Karpas-422 (cell line): ENCODE data around the gene CAPN12. TPM values are rescaled to one million over a fixed set of nuclear protein-coding genes. Genes with fewer than 3 reads are reported as not detected.
A peak's percentile ranks its signal among the peaks of the same experiment; 100 is the strongest.
"Not testable (repeated sequence)": the region's sequence is repeated elsewhere in the genome, so short reads cannot be mapped to it uniquely, and the experiment has no call there.

Source experiments
- DNase-seq: peaks from one replicate; pipeline ENCODE4 v3.0.0-alpha.2; 2015
- H2AFZ ChIP-seq: fragments of 200-600 bp; sonication (generic); 2 replicates; pipeline ENCODE4 v1.6.1; 2014; ENCODE audit warnings: antibody characterized with exemption, low read length, mixed read lengths
- H3K27ac ChIP-seq: fragments of 200-600 bp; sonication (generic); 2 replicates; pipeline ENCODE4 v1.5.1; 2014; ENCODE audit warnings: mild to moderate bottlenecking, low read length, moderate library complexity
- H3K27me3 ChIP-seq: fragments of 200-600 bp; sonication (generic); 2 replicates; pipeline ENCODE4 v1.6.1; 2014; ENCODE audit warnings: low read length, mixed read lengths
- H3K36me3 ChIP-seq: fragments of 200-600 bp; sonication (generic); 2 replicates; pipeline ENCODE4 v1.6.1; 2014; ENCODE audit warnings: low read length, mixed read lengths; ENCODE audit not compliant: insufficient read depth
- H3K4me1 ChIP-seq: fragments of 200-600 bp; sonication (generic); 2 replicates; pipeline ENCODE4 v1.6.1; 2014; ENCODE audit warnings: mild to moderate bottlenecking, low read length, mixed read lengths
- H3K4me2 ChIP-seq: fragments of 200-600 bp; sonication (generic); 2 replicates; pipeline ENCODE4 v1.6.1; 2014; ENCODE audit warnings: low read length, low read depth, mild to moderate bottlenecking; ENCODE audit not compliant: poor library complexity, severe bottlenecking
- H3K4me3 ChIP-seq: fragments of 200-600 bp; sonication (generic); 2 replicates; pipeline ENCODE4 v1.5.1; 2014; ENCODE audit warnings: mild to moderate bottlenecking, antibody characterized with exemption, low read length, mixed read lengths
- H3K79me2 ChIP-seq: fragments of 200-600 bp; sonication (generic); 2 replicates; pipeline ENCODE4 v1.6.1; 2014; ENCODE audit warnings: mild to moderate bottlenecking, low read length, mixed read lengths
- H3K9ac ChIP-seq: fragments of 200-600 bp; sonication (generic); 2 replicates; pipeline ENCODE4 v1.6.0; 2014; ENCODE audit warnings: low read length
- H3K9me2 ChIP-seq: fragments of 200-600 bp; sonication (generic), shearing (Covaris generic); replicated peaks from 2 replicates; pipeline ENCODE4 v1.6.0; 2014; ENCODE audit warnings: mild to moderate bottlenecking, low read length, moderate library complexity; ENCODE audit not compliant: insufficient read depth
- H3K9me3 ChIP-seq: fragments of 300-700, 200-600 bp; sonication (generic); 2 replicates; pipeline ENCODE4 v1.6.1; 2014; ENCODE audit warnings: low read length, mixed read lengths
- H4K20me1 ChIP-seq: fragments of 200-600 bp; sonication (generic); 2 replicates; pipeline ENCODE4 v1.6.1; 2014; ENCODE audit warnings: mild to moderate bottlenecking, antibody characterized with exemption, low read length, low read depth; ENCODE audit not compliant: insufficient read depth
- total RNA-seq: library from RNA; depleted of rRNA; stranded (reverse); fragments of >200 nt; shearing (Covaris generic); gene quantifications from 2 replicates; pipeline ENCODE4 v1.2.3, GENCODE V29; 2014; ENCODE audit warnings: low replicate concordance

CAPN12 gene
- total RNA-seq, 1 experiment from 2014 or later = not detected

DNA sequence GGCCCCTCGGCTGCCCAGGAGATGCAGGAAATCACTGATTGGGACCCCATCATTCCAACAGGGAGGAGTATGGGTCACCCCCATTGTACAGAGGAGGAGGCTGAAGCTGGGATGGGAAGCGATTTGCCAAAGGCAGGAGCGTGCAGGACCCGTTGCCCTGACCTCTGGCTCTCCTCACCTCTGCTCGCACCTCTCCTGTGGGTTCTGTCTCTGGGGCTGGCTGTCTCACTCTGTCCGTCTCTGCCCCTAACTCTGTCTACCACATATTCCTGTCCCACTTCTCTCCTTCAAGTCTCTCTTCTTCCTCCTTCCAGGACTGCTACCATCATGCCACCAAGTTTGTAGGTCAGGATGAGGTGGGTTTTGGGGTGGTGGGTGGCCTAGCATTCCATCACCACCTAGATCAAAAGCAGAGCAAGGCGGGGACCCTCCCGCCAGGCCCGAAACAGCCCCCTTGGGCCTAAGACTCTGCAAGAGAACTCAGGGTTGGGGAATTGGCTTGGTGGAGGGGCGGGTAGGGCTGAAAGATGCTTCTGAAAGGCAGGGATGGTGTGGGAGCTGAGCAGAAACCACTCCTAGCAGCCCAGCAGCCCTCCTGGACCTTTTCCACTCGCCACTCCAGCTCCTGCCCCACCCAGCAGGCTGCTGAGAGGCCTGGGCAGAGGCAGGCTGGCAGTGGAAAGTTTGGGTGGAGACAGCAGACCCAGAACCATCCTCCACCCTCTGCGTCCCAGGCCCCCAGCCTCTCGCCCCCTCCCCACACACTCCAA is 30.1 kb upstream of the CAPN12 start:
- Histone ChIP-seq H3K79me2 (no peaks in the 10 kb centered on the region), H3K36me3 (no peaks in the 10 kb centered on the region), H3K4me2 (no peak overlapping the region), H3K9ac (no peak overlapping the region), H3K9me3 (no peaks in the 10 kb centered on the region), H3K27ac (no peak overlapping the region), H4K20me1 (no peaks in the 10 kb centered on the region), H2AFZ (no peak overlapping the region), H3K4me3 (no peak overlapping the region), H3K9me2 (no peaks in the 10 kb centered on the region), H3K4me1 (no peaks in the 10 kb centered on the region), H3K27me3 (no peaks in the 10 kb centered on the region)
- no peak for DNase-seq

DNA sequence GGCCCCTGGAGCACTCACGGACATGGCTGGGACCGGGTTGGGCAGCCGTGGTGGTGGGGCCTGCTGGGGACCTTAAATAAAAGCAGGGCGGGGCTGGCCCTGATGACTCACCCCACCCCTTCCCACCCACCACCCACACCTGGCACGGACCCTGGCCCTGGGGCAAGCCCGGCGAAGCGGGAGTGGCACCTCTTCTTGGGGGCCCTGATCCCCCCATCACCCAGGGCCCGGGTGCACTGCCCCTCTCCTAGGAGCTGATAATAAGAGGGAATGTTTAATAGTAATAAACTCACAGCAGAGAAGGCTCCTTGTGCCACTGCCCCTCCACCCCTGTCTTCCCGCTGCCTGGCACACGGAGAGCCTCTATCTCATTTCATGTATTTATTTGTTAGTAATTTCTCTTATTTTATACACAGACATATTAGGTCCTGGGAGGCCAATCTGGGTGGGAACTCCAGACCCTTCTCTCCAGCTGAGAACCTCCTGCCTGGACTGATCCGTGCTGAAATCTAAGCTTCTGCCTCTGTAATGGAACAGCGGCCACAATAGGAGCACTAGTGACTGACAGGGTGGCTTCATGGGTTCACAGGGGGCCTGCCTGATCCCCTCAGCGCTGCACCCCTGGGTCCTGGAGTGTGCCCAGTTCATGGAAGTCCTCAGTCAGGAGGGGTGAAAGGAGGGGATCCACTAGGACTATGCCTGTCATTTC is 29.3 kb upstream of the CAPN12 start, which contains the start of gene LGALS7:
TSS of gene LGALS7 (minus strand) at position 49 of the 709 bp plus-strand sequence. CDS start at position 24, 25 bp downstream.
- Histone ChIP-seq H3K27me3 (no peaks in the 10 kb centered on the region), H2AFZ (no peak within 1 kb of the TSS), H3K79me2 (no peaks in the 10 kb centered on the region), H3K4me2 (no peak within 1 kb of the TSS), H3K9me2 (no peaks in the 10 kb centered on the region), H4K20me1 (no peaks in the 10 kb centered on the region), H3K27ac (no peak within 1 kb of the TSS), H3K9me3 (no peaks in the 10 kb centered on the region), H3K4me3 (no peak within 1 kb of the TSS), H3K4me1 (no peaks in the 10 kb centered on the region), H3K9ac (no peak within 1 kb of the TSS), H3K36me3 (no peaks in the 10 kb centered on the region)
- no peak for DNase-seq

GRCh38 chr19:38771569-38771968 is 27.3 kb upstream of the CAPN12 start:
- not testable (repeated sequence) for H3K4me2 ChIP-seq, DNase-seq, H2AFZ ChIP-seq, H3K9me2 ChIP-seq, H3K79me2 ChIP-seq, H3K27me3 ChIP-seq, H3K36me3 ChIP-seq, H3K4me1 ChIP-seq, H4K20me1 ChIP-seq, H3K9ac ChIP-seq, H3K4me3 ChIP-seq, H3K9me3 ChIP-seq, H3K27ac ChIP-seq

DNA sequence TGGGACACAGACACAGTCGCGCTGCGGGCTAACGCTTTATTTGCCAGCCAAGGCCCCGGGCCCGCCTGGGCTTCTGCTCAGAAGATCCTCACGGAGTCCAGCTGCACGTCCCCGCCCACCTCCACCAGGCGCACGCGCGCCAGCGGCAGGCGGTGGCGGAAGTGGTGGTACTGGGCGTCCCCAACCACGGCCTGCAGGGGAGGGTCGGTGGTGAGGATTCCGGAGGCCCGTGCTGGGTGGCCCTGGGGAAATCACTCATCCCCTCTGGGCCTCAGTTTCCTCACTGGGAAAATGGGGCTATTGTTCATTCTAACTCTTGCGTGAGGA is 26.6 kb upstream of the CAPN12 start:
- DNase-seq, H3K4me3 ChIP-seq, H2AFZ ChIP-seq: not testable (repeated sequence)

DNA sequence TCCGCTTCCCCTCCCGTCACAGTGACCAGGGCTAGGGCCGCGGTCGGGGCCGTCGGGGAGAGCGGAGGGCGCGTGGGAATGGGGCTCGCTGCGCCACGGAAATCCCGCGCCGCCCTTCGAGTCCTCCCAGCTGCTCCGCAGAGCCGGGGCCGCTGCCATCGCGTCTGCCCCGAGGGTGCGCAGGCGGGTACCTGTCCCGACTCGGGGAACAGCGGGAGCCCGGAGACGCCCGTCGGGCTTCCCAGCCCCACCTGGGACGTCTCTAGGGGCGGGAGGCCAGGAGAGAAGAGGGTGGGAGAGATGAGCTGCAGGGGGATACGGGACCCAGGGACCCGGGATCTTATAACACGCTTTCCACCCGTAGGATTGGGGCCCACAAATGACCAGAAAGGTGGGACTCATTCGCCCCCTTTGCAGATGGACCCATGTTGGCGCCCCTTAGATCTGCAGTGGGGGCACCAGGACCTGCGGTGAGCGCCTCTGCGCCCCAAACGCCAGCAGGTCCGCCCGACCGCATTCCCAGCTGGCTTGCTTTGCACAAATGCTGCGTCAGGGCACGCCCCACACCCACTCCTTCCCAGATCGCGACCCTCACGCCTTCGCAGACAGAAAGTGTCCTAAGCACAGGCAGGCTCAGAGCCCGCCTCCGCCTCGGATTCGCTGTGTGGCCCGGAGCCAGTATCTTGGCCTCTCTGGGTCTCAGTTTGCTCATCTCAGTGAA is 26.1 kb upstream of the CAPN12 start:
- H3K27me3 ChIP-seq, H3K79me2 ChIP-seq, H3K9ac ChIP-seq, DNase-seq, H3K4me1 ChIP-seq, H3K4me3 ChIP-seq, H3K27ac ChIP-seq, H2AFZ ChIP-seq, H3K4me2 ChIP-seq, H3K36me3 ChIP-seq, H3K9me2 ChIP-seq, H3K9me3 ChIP-seq, H4K20me1 ChIP-seq: not testable (repeated sequence)

More for the DNA sequence above, 26.6 kb upstream of the CAPN12 start:
- H3K79me2 ChIP-seq, H3K4me2 ChIP-seq, H3K27ac ChIP-seq, H3K36me3 ChIP-seq, H3K27me3 ChIP-seq, H4K20me1 ChIP-seq, H3K4me1 ChIP-seq, H3K9me3 ChIP-seq, H3K9ac ChIP-seq, H3K9me2 ChIP-seq: not testable (repeated sequence)

DNA sequence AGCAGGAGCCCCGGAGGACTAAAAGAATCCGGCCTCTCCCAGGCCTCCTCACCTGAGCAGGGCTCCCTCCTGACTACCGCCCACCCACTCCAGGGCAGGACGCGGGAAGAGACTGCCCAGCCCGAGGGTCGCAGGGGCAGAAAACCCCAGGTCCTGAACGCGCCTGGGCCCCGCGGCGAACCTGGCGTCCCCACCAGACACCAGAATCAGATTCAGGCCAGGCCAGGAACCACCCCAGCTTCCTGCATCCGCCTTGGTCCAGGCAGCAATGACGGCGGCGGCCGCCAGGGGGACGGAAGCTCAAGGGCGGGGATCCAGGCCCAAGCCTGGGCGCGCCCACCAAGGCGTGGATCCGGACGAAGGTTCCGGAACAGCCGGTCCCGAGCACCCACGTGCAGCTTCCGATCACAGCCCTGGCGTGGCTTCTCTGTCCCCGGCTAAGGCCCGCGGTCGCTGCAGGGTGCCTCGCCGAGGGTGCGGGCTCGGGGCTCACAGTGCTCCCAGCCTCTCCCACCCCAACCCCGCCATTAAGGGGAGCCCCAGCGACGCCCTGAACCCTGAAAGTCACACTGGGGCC is 25.4 kb upstream of the CAPN12 start:
- no peaks in the 10 kb centered on the region for H3K9me2 ChIP-seq
- peak overlapping the region; percentile 41; the same call in 1 of the 2 replicates for H3K9ac ChIP-seq
- no peaks in the 10 kb centered on the region for H3K79me2 ChIP-seq
- H3K4me1 ChIP-seq = no peaks in the 10 kb centered on the region
- H3K4me3 ChIP-seq = no peak overlapping the region
- H4K20me1 ChIP-seq = no peaks in the 10 kb centered on the region
- 0 out of 2 replicates have a peak overlapping the region, but pooled peaks have one; percentile 25 for H2AFZ ChIP-seq
- no peaks in the 10 kb centered on the region for H3K36me3 ChIP-seq
- peak; percentile 64 for DNase-seq
- no peak overlapping the region for H3K4me2 ChIP-seq
- H3K9me3 ChIP-seq = no peaks in the 10 kb centered on the region
- H3K27me3 ChIP-seq = no peaks in the 10 kb centered on the region
- H3K27ac ChIP-seq = no peak overlapping the region

DNA sequence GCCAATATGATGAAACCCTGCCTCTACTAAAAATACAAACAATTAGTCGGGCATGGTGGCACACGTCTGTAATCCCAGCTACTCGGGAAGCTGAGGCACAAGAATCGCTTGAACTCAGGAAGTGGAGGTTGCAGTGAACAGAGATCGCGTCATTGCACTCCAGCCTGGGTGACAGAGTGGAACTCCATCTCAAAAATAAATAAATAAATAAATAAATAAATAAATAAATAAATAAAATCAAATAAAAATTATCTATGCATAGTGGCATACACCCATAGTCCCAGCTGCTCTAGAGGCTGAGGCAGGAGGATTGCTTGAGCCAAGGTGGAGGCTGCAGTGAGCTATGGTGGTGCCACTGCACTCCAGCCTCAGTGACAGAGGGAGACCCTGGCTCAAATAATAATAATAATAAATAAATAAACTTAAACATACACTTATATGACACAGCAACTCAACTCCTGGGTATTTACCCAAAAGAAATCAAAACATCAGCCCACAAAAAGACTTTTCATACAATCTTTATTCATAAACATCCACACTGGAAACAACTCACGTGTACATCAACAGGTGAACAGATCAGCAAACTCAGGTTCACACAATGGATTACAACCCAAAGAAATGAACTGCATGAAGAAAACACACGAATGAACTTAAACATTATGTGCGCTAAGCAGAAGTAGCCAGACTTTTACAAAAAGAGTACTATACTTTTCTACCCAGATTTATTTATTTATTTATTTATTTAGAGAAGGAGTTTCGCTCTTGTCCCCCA is 22.2 kb upstream of the CAPN12 start:
- Histone ChIP-seq H3K79me2 (no peaks in the 10 kb centered on the region), H4K20me1 (no peaks in the 10 kb centered on the region), H2AFZ (no peak overlapping the region), H3K9me3 (no peaks in the 10 kb centered on the region), H3K4me2 (no peak overlapping the region), H3K36me3 (no peaks in the 10 kb centered on the region), H3K9me2 (no peaks in the 10 kb centered on the region), H3K27me3 (no peaks in the 10 kb centered on the region), H3K4me1 (peaks cover 6% of the 10 kb centered on the region), H3K9ac (no peak overlapping the region), H3K4me3 (no peak overlapping the region), H3K27ac (no peak overlapping the region)
- no peak for DNase-seq
